Thyroid gland (tissue), 4 donors: Measurements from ENCODE around the gene COL9A3.

Source experiments
- CTCF ChIP-seq, 6 experiments: fragments of 200-600 bp in 3 of 6; fragments of 450-650 bp in 3 of 6; sonication (generic) in 3 of 6; IDR thresholded peaks; one replicate each; pipeline ENCODE4 v1.5.1; 2016 to 2019; ENCODE audit warnings: antibody characterized with exemption in 6 of 6, mild to moderate bottlenecking in 2 of 6, inconsistent platforms in 1 of 6, moderate library complexity in 1 of 6
- POLR2A ChIP-seq, 2 donors: fragments of 450-650 bp; IDR thresholded peaks; one replicate each; pipeline ENCODE4 v1.6.1; 2017; ENCODE audit warnings: antibody characterized with exemption in 2 of 2, mild to moderate bottlenecking in 2 of 2, moderate library complexity in 1 of 2

- TF ChIP-seq CTCF (IDR thresholded peaks at IDR 0.05) = no peak
- TF ChIP-seq POLR2A (IDR thresholded peaks at IDR 0.05) = no peak
These were observed 59.7 kb downstream of the COL9A3 start for GRCh38 chr20:62876501-62876901.
